Measurements from ENCODE around the gene LEP.

DNA sequence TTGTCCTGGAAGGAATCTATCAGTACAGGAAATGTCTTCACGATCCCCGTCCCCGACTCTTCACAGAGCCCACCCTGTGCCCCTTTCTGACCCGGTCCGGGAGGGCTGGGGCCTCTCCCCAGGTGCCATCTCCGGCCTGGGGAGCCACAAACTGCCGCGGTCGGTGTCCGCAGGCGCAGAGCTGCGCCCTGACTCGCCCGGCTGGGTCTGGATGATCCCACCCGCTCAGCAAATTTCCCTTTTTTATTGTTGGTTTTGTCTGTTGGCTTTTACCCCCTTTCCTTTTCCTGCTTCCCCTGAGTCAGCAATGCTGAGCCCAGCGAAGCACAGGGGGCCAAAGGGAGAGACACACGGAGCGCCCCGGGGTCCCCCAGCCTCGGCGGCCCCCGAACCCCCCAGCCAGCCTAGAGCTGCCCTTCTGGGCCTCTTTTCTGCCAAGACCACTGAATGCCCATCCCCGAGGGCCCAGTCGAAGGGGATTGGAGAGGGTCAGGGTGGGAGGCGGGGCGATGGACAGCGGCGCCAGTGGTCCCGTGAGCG lies 30.9 kb downstream of the LEP start:
- no peak for TF ChIP-seq EZH2 (IDR thresholded peaks at IDR 0.05; ENCODE audit: borderline replicate concordance, low read depth, low read length, severe bottlenecking)
- TF ChIP-seq, protein P1, sequence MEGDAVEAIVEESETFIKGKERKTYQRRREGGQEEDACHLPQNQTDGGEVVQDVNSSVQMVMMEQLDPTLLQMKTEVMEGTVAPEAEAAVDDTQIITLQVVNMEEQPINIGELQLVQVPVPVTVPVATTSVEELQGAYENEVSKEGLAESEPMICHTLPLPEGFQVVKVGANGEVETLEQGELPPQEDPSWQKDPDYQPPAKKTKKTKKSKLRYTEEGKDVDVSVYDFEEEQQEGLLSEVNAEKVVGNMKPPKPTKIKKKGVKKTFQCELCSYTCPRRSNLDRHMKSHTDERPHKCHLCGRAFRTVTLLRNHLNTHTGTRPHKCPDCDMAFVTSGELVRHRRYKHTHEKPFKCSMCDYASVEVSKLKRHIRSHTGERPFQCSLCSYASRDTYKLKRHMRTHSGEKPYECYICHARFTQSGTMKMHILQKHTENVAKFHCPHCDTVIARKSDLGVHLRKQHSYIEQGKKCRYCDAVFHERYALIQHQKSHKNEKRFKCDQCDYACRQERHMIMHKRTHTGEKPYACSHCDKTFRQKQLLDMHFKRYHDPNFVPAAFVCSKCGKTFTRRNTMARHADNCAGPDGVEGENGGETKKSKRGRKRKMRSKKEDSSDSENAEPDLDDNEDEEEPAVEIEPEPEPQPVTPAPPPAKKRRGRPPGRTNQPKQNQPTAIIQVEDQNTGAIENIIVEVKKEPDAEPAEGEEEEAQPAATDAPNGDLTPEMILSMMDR (IDR thresholded peaks at IDR 0.05; ENCODE audit: borderline replicate concordance, extremely low read depth, low read length, poor library complexity, severe bottlenecking): no peak

Data from DND-41 (cell line).